CD4-positive, CD25-positive, alpha-beta regulatory T cell (primary cell): ENCODE measurements around the gene ARHGAP1. TPM values are rescaled to one million over a fixed set of nuclear protein-coding genes. Genes with fewer than 3 reads are reported as not detected.

Source experiments
- ATAC-seq, 2 donors: fragments of 150-1000 bp; cut with Tn5 transposase; one replicate each; pipeline ENCODE4 v1.10.0; 2021; ENCODE audit warnings: low read depth in 2 of 2, moderate number of reproducible peaks in 2 of 2, moderate library complexity in 1 of 2
- DNase-seq, 3 donors: peaks; one replicate each; pipeline versions ENCODE4 v3.0.0 to v3.0.0-alpha.2; 2012 to 2022; ENCODE audit warnings: mixed read lengths in 1 of 3
- H3K27ac ChIP-seq: one replicate; pipeline ENCODE4 v1.7.0; 2013; ENCODE audit warnings: mild to moderate bottlenecking, low read length; ENCODE audit not compliant: insufficient read depth, poor library complexity, severe bottlenecking
- H3K27me3 ChIP-seq: one replicate; pipeline ENCODE4 v1.7.0; 2013; ENCODE audit warnings: low read length; ENCODE audit not compliant: control insufficient read depth, insufficient read depth
- H3K36me3 ChIP-seq: one replicate; pipeline ENCODE4 v1.7.0; 2013; ENCODE audit warnings: mild to moderate bottlenecking, low read length, moderate library complexity; ENCODE audit not compliant: control insufficient read depth, insufficient read depth
- H3K4me1 ChIP-seq: 2 replicates; pipeline ENCODE4 v1.7.0; 2013; ENCODE audit warnings: mild to moderate bottlenecking, low read length; ENCODE audit not compliant: insufficient read depth, control insufficient read depth, poor library complexity, severe bottlenecking
- H3K4me3 ChIP-seq: one replicate; pipeline ENCODE4 v1.7.0; 2013; ENCODE audit warnings: low read depth, mild to moderate bottlenecking, low read length, moderate library complexity
- H3K9me3 ChIP-seq, 2 experiments: 1 replicate in 1 of 2; 2 replicates in 1 of 2; pipeline ENCODE4 v1.7.0; 2013; ENCODE audit warnings: low read length in 2 of 2, mild to moderate bottlenecking in 1 of 2, moderate library complexity in 1 of 2; ENCODE audit not compliant: control insufficient read depth in 2 of 2
- H3K27ac Mint-ChIP-seq, 3 donors: one replicate each; pipeline ENCODE4 v1.8.0; 2020 to 2022; ENCODE audit warnings: mild to moderate bottlenecking in 3 of 3, mixed read lengths in 3 of 3, moderate library complexity in 2 of 3
- H3K27me3 Mint-ChIP-seq: one replicate; pipeline ENCODE4 v1.8.0; 2022; ENCODE audit warnings: mild to moderate bottlenecking, mixed read lengths
- H3K36me3 Mint-ChIP-seq: one replicate; pipeline ENCODE4 v1.8.0; 2020; ENCODE audit warnings: mixed read lengths
- H3K4me1 Mint-ChIP-seq, 4 donors: one replicate each; pipeline ENCODE4 v1.8.0; 2020 to 2022; ENCODE audit warnings: mixed read lengths in 4 of 4, mild to moderate bottlenecking in 1 of 4
- H3K4me3 Mint-ChIP-seq, 4 donors: one replicate each; pipeline ENCODE4 v1.8.0; 2020 to 2022; ENCODE audit warnings: mild to moderate bottlenecking in 4 of 4, mixed read lengths in 4 of 4, moderate library complexity in 3 of 4
- H3K9me3 Mint-ChIP-seq, 7 donors: one replicate each; pipeline ENCODE4 v1.8.0; 2020 to 2022; ENCODE audit warnings: mixed read lengths in 7 of 7, mild to moderate bottlenecking in 3 of 7, moderate library complexity in 2 of 7
- polyA plus RNA-seq, 4 donors: library from polyadenylated mRNA; unstranded; fragments of 300-500 nt; fragmentation: Illumina TruSeq; gene quantifications; one replicate each; pipeline ENCODE4 v1.2.3, GENCODE V29; 2021
- total RNA-seq: library from RNA; stranded (reverse); gene quantifications from one replicate; pipeline ENCODE4 v1.2.3, GENCODE V29; 2022

Gene ARHGAP1
- total and polyA plus RNA-seq, 5 donors from 2014 or later: 46.6 to 72.5 (median 52.4) TPM

- no peak for ATAC-seq
- Mint-ChIP-seq H3K27ac (no peak overlapping the region), H3K36me3 (peaks cover 31% of the 10 kb centered on the region), H3K4me1 (peaks cover 0 to 35% (median 17%) of the 10 kb centered on the region in 4 donors), H3K27me3 (no peaks in the 10 kb centered on the region), H3K9me3 (no peaks in the 10 kb centered on the region), H3K4me3 (no peak overlapping the region)
- Histone ChIP-seq H3K27ac (no peak overlapping the region), H3K4me1 (no peaks in the 10 kb centered on the region), H3K9me3 (no peaks in the 10 kb centered on the region), H3K36me3 (peaks cover 54% of the 10 kb centered on the region), H3K27me3 (no peaks in the 10 kb centered on the region), H3K4me3 (no peak overlapping the region)
- no peak for DNase-seq
Measured at GRCh38 chr11:46631676-46632075, 68.7 kb downstream of the ARHGAP1 start.

- Histone ChIP-seq H3K4me3 (no peak overlapping the region), H3K4me1 (no peaks in the 10 kb centered on the region), H3K27me3 (no peaks in the 10 kb centered on the region), H3K36me3 (peaks cover 52% of the 10 kb centered on the region), H3K9me3 (no peaks in the 10 kb centered on the region), H3K27ac (no peak overlapping the region)
- no peaks in the 10 kb centered on the region for H3K9me3 Mint-ChIP-seq
- peaks cover 0 to 34% (median 21%) of the 10 kb centered on the region in 4 donors for H3K4me1 Mint-ChIP-seq
- no peaks in the 10 kb centered on the region for H3K27me3 Mint-ChIP-seq
- ATAC-seq (no peak), DNase-seq (no peak)
- H3K36me3 Mint-ChIP-seq: peaks cover 29% of the 10 kb centered on the region
- no peak overlapping the region for H3K4me3 Mint-ChIP-seq
- H3K27ac Mint-ChIP-seq: no peak overlapping the region
Measured at GRCh38 chr11:46630237-46630636, 70.2 kb downstream of the ARHGAP1 start.

- no peak for DNase-seq
- Histone ChIP-seq H3K4me1 (no peaks in the 10 kb centered on the region), H3K9me3 (no peaks in the 10 kb centered on the region), H3K36me3 (peaks cover 65% of the 10 kb centered on the region), H3K27ac (no peak overlapping the region), H3K27me3 (no peaks in the 10 kb centered on the region), H3K4me3 (no peak overlapping the region)
- no peak for ATAC-seq
- H3K4me1 Mint-ChIP-seq: peaks cover 0 to 43% (median 25%) of the 10 kb centered on the region in 4 donors
- H3K9me3 Mint-ChIP-seq: no peaks in the 10 kb centered on the region
- H3K4me3 Mint-ChIP-seq: no peak overlapping the region
- H3K27me3 Mint-ChIP-seq: no peaks in the 10 kb centered on the region
- no peak overlapping the region for H3K27ac Mint-ChIP-seq
- peaks cover 32% of the 10 kb centered on the region for H3K36me3 Mint-ChIP-seq
Measured at GRCh38 chr11:46628961-46629360, 71.5 kb downstream of the ARHGAP1 start.

Other genes with a start within 250 kb of the ARHGAP1 start
- gene AMBRA1, start 106.6 kb downstream of the ARHGAP1 start, total RNA-seq: 61.0 TPM
- 10 to 100 TPM in 3 of 4 donors, 1 to 10 TPM in 1; 8.2 to 18.3 (median 12.0) TPM for gene AMBRA1, start 106.6 kb downstream of the ARHGAP1 start, polyA plus RNA-seq
- gene HARBI1, start 83.4 kb downstream of the ARHGAP1 start, total RNA-seq: 19.2 TPM
- 10 to 100 TPM in 2 of 4 donors, 1 to 10 TPM in 2; 8.4 to 13.9 (median 9.4) TPM for gene HARBI1, start 83.4 kb downstream of the ARHGAP1 start, polyA plus RNA-seq
- 135 TPM for gene ATG13, start 83.1 kb downstream of the ARHGAP1 start, total RNA-seq
- 10 to 100 TPM; 69.0 to 88.8 (median 76.8) TPM for gene ATG13, start 83.1 kb downstream of the ARHGAP1 start, polyA plus RNA-seq
- 12.4 TPM for gene ZNF408, start 412 bp upstream of the ARHGAP1 start, total RNA-seq
- gene ZNF408, start 412 bp upstream of the ARHGAP1 start, polyA plus RNA-seq: 10 to 100 TPM in 1 of 4 donors, 1 to 10 TPM in 3; 6.3 to 12.9 (median 8.0) TPM
- not detected for gene F2, start 18.6 kb upstream of the ARHGAP1 start, total RNA-seq
- gene F2, start 18.6 kb upstream of the ARHGAP1 start, polyA plus RNA-seq: not detected
- gene CKAP5, start 145.7 kb upstream of the ARHGAP1 start, total RNA-seq: 45.4 TPM
- gene CKAP5, start 145.7 kb upstream of the ARHGAP1 start, polyA plus RNA-seq: 10 to 100 TPM in 3 of 4 donors, 1 to 10 TPM in 1; 8.7 to 14.1 (median 12.2) TPM
- 0.05 TPM for gene LRP4, start 217.9 kb upstream of the ARHGAP1 start, total RNA-seq
- gene LRP4, start 217.9 kb upstream of the ARHGAP1 start, polyA plus RNA-seq: not detected
- 15.5 TPM for gene CSTPP1, start 236.1 kb upstream of the ARHGAP1 start, total RNA-seq
- 10 to 100 TPM; 15.1 to 18.3 (median 15.6) TPM for gene CSTPP1, start 236.1 kb upstream of the ARHGAP1 start, polyA plus RNA-seq